ENCODE results near the gene SLCO2B1. TPM values are rescaled to one million over a fixed set of nuclear protein-coding genes. Genes with fewer than 3 reads are reported as not detected.

Gene SLCO2B1
- total RNA-seq, 1 donor from 2014 or later = 0.18 TPM

GRCh38 chr11:75238595-75239440 is 87.9 kb downstream of the SLCO2B1 start:
- Mint-ChIP-seq H3K9me3 (no peaks in the 10 kb centered on the region), H3K27ac (no peak overlapping the region), H3K4me1 (peaks cover 10% of the 10 kb centered on the region), H3K27me3 (peaks cover 52% of the 10 kb centered on the region), H3K36me3 (ENCODE audit: low read depth) (no peaks in the 10 kb centered on the region), H3K4me3 (no peak overlapping the region)
- ChIA-PET POLR2A (no interaction called here), CTCF (interaction anchor here (0.9 to 2.0 kb wide), 3 partner anchors 10 to 98 kb away, joined by 4 to 6 read pairs (median 4); no protein-coding TSS in a partner anchor)
- ATAC-seq (ENCODE audit: low read depth) (no peak), DNase-seq (no peak)
- no peak for TF ChIP-seq CTCF (IDR thresholded peaks at IDR 0.05)
- intact Hi-C loops (cut with micrococcal nuclease) = no loop called here

- CTCF ChIA-PET = interaction anchor here (0.9 to 1.2 kb wide), 2 partner anchors 9 to 99 kb away, joined by 4 to 7 read pairs; no protein-coding TSS in a partner anchor
- no peak for DNase-seq
- peak overlapping the region; percentile 66 for H3K4me3 Mint-ChIP-seq
- H3K27me3 Mint-ChIP-seq = peaks cover 55% of the 10 kb centered on the region
- intact Hi-C loops (cut with micrococcal nuclease) = no loop called here
- POLR2A ChIA-PET = no interaction called here
- no peaks in the 10 kb centered on the region for H3K9me3 Mint-ChIP-seq
- H3K36me3 Mint-ChIP-seq (ENCODE audit: low read depth) = no peaks in the 10 kb centered on the region
- no peak overlapping the region for H3K27ac Mint-ChIP-seq
- ATAC-seq (ENCODE audit: low read depth) = no peak
- H3K4me1 Mint-ChIP-seq = peaks cover 10% of the 10 kb centered on the region
- no peak for TF ChIP-seq CTCF (IDR thresholded peaks at IDR 0.05)
Observed at GRCh38 chr11:75239531-75240290, 88.8 kb downstream of the SLCO2B1 start.

GRCh38 chr11:75240311-75241035 is 89.6 kb downstream of the SLCO2B1 start, which contains the start of gene TPBGL:
Gene TPBGL, plus strand, starts transcription at chr11:75240774. Its CDS starts 276 bp downstream, at chr11:75241050.
- peak within 1 kb of the TSS; percentile 66 for H3K4me3 Mint-ChIP-seq
- no peaks in the 10 kb centered on the region for H3K36me3 Mint-ChIP-seq (ENCODE audit: low read depth)
- H3K9me3 Mint-ChIP-seq = no peaks in the 10 kb centered on the region
- no peak for DNase-seq
- intact Hi-C loops (cut with micrococcal nuclease) = loop anchor here (1.0 kb wide), 2 partner anchors 96 to 100 kb away; no protein-coding TSS in a partner anchor
- H3K4me1 Mint-ChIP-seq = peaks cover 10% of the 10 kb centered on the region
- CTCF ChIA-PET = interaction anchor here (0.6 to 3.3 kb wide), 8 partner anchors 8 to 311 kb away, joined by 3 to 29 read pairs (median 4); partner anchors contain the start of gene NEU3
- H3K27me3 Mint-ChIP-seq = peaks cover 55% of the 10 kb centered on the region
- no peak within 1 kb of the TSS for H3K27ac Mint-ChIP-seq
- TF ChIP-seq CTCF (IDR thresholded peaks at IDR 0.05) = no peak
- POLR2A ChIA-PET = no interaction called here
- ATAC-seq (ENCODE audit: low read depth) = no peak

- peak overlapping the region; percentile 69 for H3K4me3 Mint-ChIP-seq
- no peak overlapping the region for H3K27ac Mint-ChIP-seq
- peaks cover 48% of the 10 kb centered on the region for H3K27me3 Mint-ChIP-seq
- TF ChIP-seq CTCF (IDR thresholded peaks at IDR 0.05) = no peak
- H3K36me3 Mint-ChIP-seq (ENCODE audit: low read depth) = no peaks in the 10 kb centered on the region
- H3K4me1 Mint-ChIP-seq = peaks cover 10% of the 10 kb centered on the region
- CTCF ChIA-PET = interaction anchor here (0.6 to 3.3 kb wide), 12 partner anchors 10 to 312 kb away, joined by 3 to 29 read pairs (median 4); partner anchors contain the start of gene NEU3
- POLR2A ChIA-PET = no interaction called here
- DNase-seq (peak; percentile 86), ATAC-seq (ENCODE audit: low read depth) (peak; percentile 97)
- intact Hi-C loops (cut with micrococcal nuclease) = loop anchor here (1.0 kb wide), 2 partner anchors 97 to 101 kb away; no protein-coding TSS in a partner anchor
- H3K9me3 Mint-ChIP-seq = no peaks in the 10 kb centered on the region
Observed at GRCh38 chr11:75241036-75241905, 90.4 kb downstream of the SLCO2B1 start.
